ENCODE data around the gene CDC45. TPM values are rescaled to one million over a fixed set of nuclear protein-coding genes. Genes with fewer than 3 reads are reported as not detected.
"Not testable (repeated sequence)": the region's sequence is repeated elsewhere in the genome, so short reads cannot be mapped to it uniquely, and the experiment has no call there.

Gene CDC45
- total RNA-seq, 2 experiments from 2014 or later = 110 to 114 TPM

- DNase-seq = no peak
- Mint-ChIP-seq H3K36me3 (no peaks in the 10 kb centered on the region), H3K4me3 (no peak overlapping the region), H3K27ac (no peak overlapping the region), H3K9me3 (no peaks in the 10 kb centered on the region), H3K27me3 (peaks cover 33% of the 10 kb centered on the region), H3K4me1 (peaks cover 9% of the 10 kb centered on the region)
These were observed 48.2 kb downstream of the CDC45 start for GRCh38 chr22:19527861-19528417.

GRCh38 chr22:19529811-19530210 is 50.1 kb downstream of the CDC45 start:
- no peaks in the 10 kb centered on the region for H3K36me3 Mint-ChIP-seq
- H3K9me3 Mint-ChIP-seq = no peaks in the 10 kb centered on the region
- peaks cover 19% of the 10 kb centered on the region for H3K27me3 Mint-ChIP-seq
- DNase-seq = no peak
- no peak overlapping the region for H3K4me3 Mint-ChIP-seq
- H3K27ac Mint-ChIP-seq = no peak overlapping the region
- peaks cover 2% of the 10 kb centered on the region for H3K4me1 Mint-ChIP-seq

- Mint-ChIP-seq H3K9me3 (no peaks in the 10 kb centered on the region), H3K27ac (no peak overlapping the region), H3K4me3 (no peak overlapping the region), H3K36me3 (no peaks in the 10 kb centered on the region), H3K27me3 (peaks cover 10% of the 10 kb centered on the region), H3K4me1 (no peaks in the 10 kb centered on the region)
- no peak for DNase-seq
These were observed 51.0 kb downstream of the CDC45 start for GRCh38 chr22:19530751-19531150.

- H3K27me3 Mint-ChIP-seq, DNase-seq, H3K9me3 Mint-ChIP-seq, H3K27ac Mint-ChIP-seq, H3K36me3 Mint-ChIP-seq, H3K4me3 Mint-ChIP-seq, H3K4me1 Mint-ChIP-seq: not testable (repeated sequence)
These were observed 51.6 kb downstream of the CDC45 start for GRCh38 chr22:19531327-19531726.

- no peak for DNase-seq
- Mint-ChIP-seq H3K9me3 (no peaks in the 10 kb centered on the region), H3K27ac (no peak overlapping the region), H3K36me3 (peaks cover 1% of the 10 kb centered on the region), H3K4me3 (no peak overlapping the region), H3K4me1 (no peaks in the 10 kb centered on the region), H3K27me3 (no peaks in the 10 kb centered on the region)
These were observed 53.4 kb downstream of the CDC45 start for GRCh38 chr22:19533049-19533626.

- Mint-ChIP-seq H3K36me3 (peaks cover 1% of the 10 kb centered on the region), H3K27ac (no peak overlapping the region), H3K9me3 (no peaks in the 10 kb centered on the region), H3K4me3 (no peak overlapping the region), H3K27me3 (no peaks in the 10 kb centered on the region), H3K4me1 (no peaks in the 10 kb centered on the region)
- no peak for DNase-seq
These were observed 54.1 kb downstream of the CDC45 start for GRCh38 chr22:19533857-19534256.

- Mint-ChIP-seq H3K27ac (no peak overlapping the region), H3K27me3 (no peaks in the 10 kb centered on the region)
These were observed 55.3 kb downstream of the CDC45 start for GRCh38 chr22:19535001-19535400.

GRCh38 chr22:19536564-19536963 is 56.8 kb downstream of the CDC45 start:
- Mint-ChIP-seq H3K27me3 (no peaks in the 10 kb centered on the region), H3K4me3 (no peak overlapping the region), H3K36me3 (peaks cover 1% of the 10 kb centered on the region), H3K9me3 (no peaks in the 10 kb centered on the region), H3K27ac (no peak overlapping the region), H3K4me1 (no peaks in the 10 kb centered on the region)
- no peak for DNase-seq

More at GRCh38 chr22:19535001-19535400, 55.3 kb downstream of the CDC45 start:
- Mint-ChIP-seq H3K36me3 (peaks cover 1% of the 10 kb centered on the region), H3K4me3 (no peak overlapping the region), H3K9me3 (no peaks in the 10 kb centered on the region), H3K4me1 (no peaks in the 10 kb centered on the region)
- no peak for DNase-seq

GRCh38 chr22:19537941-19538488 is 58.3 kb downstream of the CDC45 start:
- H3K36me3 Mint-ChIP-seq = peaks cover 1% of the 10 kb centered on the region
- H3K4me1 Mint-ChIP-seq = no peaks in the 10 kb centered on the region
- H3K9me3 Mint-ChIP-seq = no peaks in the 10 kb centered on the region
- no peak for DNase-seq
- H3K27ac Mint-ChIP-seq = no peak overlapping the region
- no peaks in the 10 kb centered on the region for H3K27me3 Mint-ChIP-seq
- no peak overlapping the region for H3K4me3 Mint-ChIP-seq

- Mint-ChIP-seq H3K27ac (no peak overlapping the region), H3K27me3 (no peaks in the 10 kb centered on the region), H3K4me1 (no peaks in the 10 kb centered on the region), H3K9me3 (no peaks in the 10 kb centered on the region), H3K36me3 (peaks cover 1% of the 10 kb centered on the region), H3K4me3 (no peak overlapping the region)
- no peak for DNase-seq
These were observed 60.7 kb downstream of the CDC45 start for GRCh38 chr22:19540394-19540793.

GRCh38 chr22:19543970-19544708 is 64.4 kb downstream of the CDC45 start:
- DNase-seq = no peak
- no peaks in the 10 kb centered on the region for H3K36me3 Mint-ChIP-seq
- no peaks in the 10 kb centered on the region for H3K9me3 Mint-ChIP-seq
- H3K27me3 Mint-ChIP-seq = no peaks in the 10 kb centered on the region
- H3K27ac Mint-ChIP-seq = no peak overlapping the region
- H3K4me1 Mint-ChIP-seq = no peaks in the 10 kb centered on the region
- no peak overlapping the region for H3K4me3 Mint-ChIP-seq

GRCh38 chr22:19545935-19546207 is 66.2 kb downstream of the CDC45 start:
- DNase-seq = no peak
- no peaks in the 10 kb centered on the region for H3K9me3 Mint-ChIP-seq
- no peak overlapping the region for H3K4me3 Mint-ChIP-seq
- no peaks in the 10 kb centered on the region for H3K36me3 Mint-ChIP-seq
- no peak overlapping the region for H3K27ac Mint-ChIP-seq
- H3K27me3 Mint-ChIP-seq = no peaks in the 10 kb centered on the region
- no peaks in the 10 kb centered on the region for H3K4me1 Mint-ChIP-seq

GRCh38 chr22:19546680-19547079 is 67.0 kb downstream of the CDC45 start:
- H3K27ac Mint-ChIP-seq = no peak overlapping the region
- no peak overlapping the region for H3K4me3 Mint-ChIP-seq
- H3K9me3 Mint-ChIP-seq = no peaks in the 10 kb centered on the region
- H3K4me1 Mint-ChIP-seq = no peaks in the 10 kb centered on the region
- H3K27me3 Mint-ChIP-seq = no peaks in the 10 kb centered on the region
- H3K36me3 Mint-ChIP-seq = no peaks in the 10 kb centered on the region
- DNase-seq = no peak

GRCh38 chr22:19547620-19548019 is 67.9 kb downstream of the CDC45 start:
- H3K9me3 Mint-ChIP-seq = no peaks in the 10 kb centered on the region
- no peak for DNase-seq

GRCh38 chr22:19548427-19548826 is 68.7 kb downstream of the CDC45 start:
- H3K4me1 Mint-ChIP-seq, H3K27ac Mint-ChIP-seq, H3K4me3 Mint-ChIP-seq, H3K9me3 Mint-ChIP-seq, DNase-seq, H3K27me3 Mint-ChIP-seq, H3K36me3 Mint-ChIP-seq: not testable (repeated sequence)

More at GRCh38 chr22:19547620-19548019, 67.9 kb downstream of the CDC45 start:
- Mint-ChIP-seq H3K36me3 (no peaks in the 10 kb centered on the region), H3K4me3 (no peak overlapping the region), H3K27me3 (no peaks in the 10 kb centered on the region), H3K27ac (no peak overlapping the region), H3K4me1 (no peaks in the 10 kb centered on the region)

- no peaks in the 10 kb centered on the region for H3K27me3 Mint-ChIP-seq
- no peak for DNase-seq
- H3K27ac Mint-ChIP-seq = no peak overlapping the region
- no peaks in the 10 kb centered on the region for H3K9me3 Mint-ChIP-seq
- H3K4me1 Mint-ChIP-seq = no peaks in the 10 kb centered on the region
- no peaks in the 10 kb centered on the region for H3K36me3 Mint-ChIP-seq
- H3K4me3 Mint-ChIP-seq = no peak overlapping the region
These were observed 69.2 kb downstream of the CDC45 start for GRCh38 chr22:19548964-19549363.

Data from activated naive CD8-positive, alpha-beta T cell treated with anti-CD3 and anti-CD28 coated beads for 36 hours (primary cell).